GM19193 (cell line): ENCODE data around the gene DNAJB8.

Experiments used
- POLR2A ChIP-seq: IDR thresholded peaks from 4 replicates; pipeline ENCODE4 v1.6.1; 2011; ENCODE audit not compliant: insufficient read depth, insufficient read length; ENCODE audit errors: extremely low read depth

The DNAJB8 gene

GRCh38 chr3:128489927-128490649, 23.4 kb upstream of the DNAJB8 start:
- TF ChIP-seq POLR2A, result no peak

- no peak for TF ChIP-seq POLR2A
These were observed 22.9 kb upstream of the DNAJB8 start for GRCh38 chr3:128489674-128489926.

GRCh38 chr3:128488991-128489673, 22.4 kb upstream of the DNAJB8 start:
- TF ChIP-seq POLR2A, result no peak

- TF ChIP-seq POLR2A, result no peak
These were observed 21.9 kb upstream of the DNAJB8 start for GRCh38 chr3:128488636-128488990.

- no peak for TF ChIP-seq POLR2A
These were observed 21.3 kb upstream of the DNAJB8 start for GRCh38 chr3:128487813-128488635.

GRCh38 chr3:128487538-128487812, 20.8 kb upstream of the DNAJB8 start:
- no peak for TF ChIP-seq POLR2A

GRCh38 chr3:128486681-128487537, 20.2 kb upstream of the DNAJB8 start:
- no peak for TF ChIP-seq POLR2A

GRCh38 chr3:128486205-128486628, 19.5 kb upstream of the DNAJB8 start:
- no peak for TF ChIP-seq POLR2A

- no peak for TF ChIP-seq POLR2A
These were observed 18.9 kb upstream of the DNAJB8 start for GRCh38 chr3:128485282-128486204.

- no peak for TF ChIP-seq POLR2A
These were observed 18.0 kb upstream of the DNAJB8 start for GRCh38 chr3:128484404-128485281.

GRCh38 chr3:128483657-128484403, 17.1 kb upstream of the DNAJB8 start:
- no peak for TF ChIP-seq POLR2A
